HG03575 (cell line): ENCODE measurements around the gene SIRPD.
"Not testable (repeated sequence)": the region's sequence is repeated elsewhere in the genome, so short reads cannot be mapped to it uniquely, and the experiment has no call there.

Source experiments
- ATAC-seq: cut with Tn5 transposase; IDR thresholded peaks from one replicate; pipeline ENCODE4 v1.9.1; 2021; ENCODE audit not compliant: unreplicated experiment, insufficient number of reproducible peaks, low FRiP score; ENCODE audit errors: extremely low read depth

The SIRPD gene

DNA sequence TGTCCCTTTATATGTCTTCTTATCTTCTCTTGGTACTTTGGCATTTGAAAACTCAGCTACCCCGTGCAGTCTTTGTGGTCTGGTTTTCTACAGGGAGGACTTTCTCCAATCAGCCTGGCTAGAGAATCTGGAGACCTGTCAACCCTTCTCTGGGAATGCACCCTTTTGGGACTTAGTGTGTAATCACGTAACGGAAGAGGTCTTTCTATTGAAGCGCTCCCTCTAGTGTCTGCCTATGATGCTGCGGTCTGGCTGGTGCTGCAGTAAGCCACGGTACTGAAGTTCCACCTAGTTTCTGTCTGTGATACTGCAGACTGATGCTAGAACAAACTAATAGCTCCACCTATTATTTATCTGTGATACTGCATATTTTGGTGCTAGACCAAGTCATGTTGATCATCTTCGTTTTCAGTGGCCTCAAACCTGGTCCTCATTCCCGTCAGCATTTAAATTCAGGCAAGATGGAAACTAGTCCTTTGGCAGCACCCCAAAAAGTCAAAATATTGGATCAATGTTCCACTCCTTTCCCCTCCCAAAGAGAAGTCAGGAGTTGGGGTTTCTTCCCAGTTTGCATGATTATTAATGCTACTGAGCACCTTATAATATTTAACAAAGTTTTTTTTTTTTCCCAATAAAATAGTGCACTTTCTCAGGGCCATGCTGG lies 53.8 kb downstream of the SIRPD start:
- ATAC-seq: peak; percentile 61

DNA sequence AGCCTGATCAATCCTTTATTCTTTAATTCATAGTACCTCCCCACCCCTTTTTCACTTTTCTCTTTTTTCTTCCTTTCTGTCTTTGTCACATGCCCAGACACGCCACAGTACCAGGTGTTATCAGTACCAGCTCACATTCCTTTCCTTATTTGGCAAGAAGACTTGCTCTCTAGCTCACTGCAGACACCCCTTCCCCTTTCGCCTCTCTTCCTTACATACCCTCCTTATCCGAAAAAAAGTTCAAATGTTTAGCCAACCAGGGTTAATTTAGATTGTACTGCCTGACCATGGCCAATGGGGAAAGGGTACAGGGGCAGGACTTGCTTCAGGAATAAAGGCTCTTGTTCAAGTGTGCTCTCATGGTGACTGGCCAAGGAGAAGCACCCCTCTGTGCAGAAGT lies 57.0 kb downstream of the SIRPD start:
- ATAC-seq: no peak

DNA sequence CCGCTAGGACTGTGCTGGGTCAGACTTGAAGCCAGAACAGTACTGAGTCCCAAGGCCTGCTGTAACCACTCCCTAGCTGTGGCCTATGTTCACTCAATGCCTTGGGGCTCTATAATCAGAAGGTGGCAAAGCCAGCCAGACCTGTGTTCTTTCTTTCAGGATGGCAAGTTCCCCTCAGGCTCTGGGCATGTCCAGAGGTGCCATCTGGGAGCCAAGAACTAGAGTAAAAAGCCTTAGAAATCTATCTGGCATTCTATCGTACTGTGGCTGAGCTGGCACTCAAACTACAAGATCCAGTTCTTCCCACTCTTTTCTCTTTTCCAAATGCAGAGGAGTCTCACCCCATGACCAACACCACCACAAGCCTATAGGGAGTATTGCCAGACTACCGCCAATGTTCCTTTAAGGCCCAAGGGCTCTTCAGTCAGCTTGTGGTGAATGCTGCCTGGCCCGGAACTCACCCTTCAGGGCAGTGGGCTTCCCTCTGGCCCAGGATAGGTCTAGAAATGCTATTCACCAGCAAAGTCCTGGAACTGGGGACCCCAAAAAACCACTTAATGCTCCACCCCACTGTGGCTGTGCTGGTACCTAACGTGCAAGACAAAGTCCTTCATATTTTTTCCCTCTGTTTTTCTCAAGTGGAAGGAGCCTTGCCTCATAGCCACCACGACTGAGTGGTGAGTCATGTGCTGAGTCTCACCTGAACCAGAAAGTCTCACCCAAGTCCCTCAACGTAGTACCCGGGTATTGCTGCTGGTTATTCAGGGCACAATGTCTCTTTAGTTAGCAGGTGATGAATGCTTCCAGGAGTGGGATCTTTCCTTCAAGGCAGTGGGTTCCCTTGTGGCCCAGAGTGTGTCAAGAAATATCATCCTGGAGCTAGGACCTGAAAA lies 57.7 kb downstream of the SIRPD start:
- no peak for ATAC-seq

DNA sequence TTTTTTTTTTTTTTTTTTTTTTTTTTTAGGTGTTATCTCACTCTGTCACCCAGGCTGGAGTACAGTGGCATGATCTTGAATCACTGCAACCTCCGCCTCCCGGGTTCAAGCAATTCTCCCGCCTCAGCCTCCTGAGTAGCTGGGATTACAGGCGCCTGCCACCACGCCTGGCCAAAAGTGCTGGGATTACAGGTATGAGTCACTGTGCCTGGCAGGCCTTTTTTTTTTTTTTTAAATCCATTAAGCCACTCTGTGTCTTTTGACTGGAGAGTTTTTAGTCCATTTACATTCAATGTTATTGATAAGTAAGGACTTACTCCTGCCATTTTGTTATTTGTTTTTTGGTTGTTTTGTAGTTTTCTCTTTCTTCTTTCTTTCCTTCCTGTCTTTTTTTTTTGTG lies 60.1 kb downstream of the SIRPD start:
- ATAC-seq: not testable (repeated sequence)

DNA sequence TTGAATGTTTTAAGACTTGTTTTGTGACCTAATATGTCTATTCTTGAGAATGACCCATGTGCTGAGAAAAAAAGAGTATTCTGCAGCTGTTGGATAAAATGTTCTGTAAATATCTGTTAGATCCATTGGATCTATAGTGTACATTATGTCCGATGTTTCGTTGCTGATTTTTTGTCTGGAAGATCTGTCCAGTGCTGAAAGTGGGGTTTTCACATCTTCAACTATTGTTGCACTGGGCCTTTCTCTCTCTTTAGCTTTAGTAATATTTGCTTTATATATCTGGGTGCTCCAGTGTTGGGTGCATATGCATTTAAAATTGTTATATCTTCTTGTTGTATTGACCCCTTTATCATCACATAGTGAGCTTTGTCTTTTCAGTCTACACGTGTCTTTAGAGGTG lies 60.6 kb downstream of the SIRPD start:
- no peak for ATAC-seq

DNA sequence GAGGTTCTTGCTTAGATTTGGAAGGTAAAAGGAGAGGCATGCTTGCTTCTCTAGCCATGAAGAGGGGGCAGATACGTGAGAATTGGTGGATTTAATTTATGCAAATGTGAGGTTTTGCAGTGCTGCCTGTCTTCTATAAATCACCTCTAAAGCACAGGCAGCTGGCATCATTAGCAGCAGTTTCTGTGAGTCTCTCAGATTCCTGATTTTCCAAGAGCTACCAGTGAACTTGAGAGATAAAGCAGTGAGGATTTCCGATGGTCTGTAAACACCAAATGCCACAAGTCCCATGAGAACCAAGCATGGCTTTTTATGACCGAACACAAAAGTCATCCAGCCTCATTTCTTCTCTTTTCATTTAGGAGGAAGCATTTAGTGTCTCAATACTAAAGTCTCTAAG lies 63.1 kb downstream of the SIRPD start:
- ATAC-seq: no peak

DNA sequence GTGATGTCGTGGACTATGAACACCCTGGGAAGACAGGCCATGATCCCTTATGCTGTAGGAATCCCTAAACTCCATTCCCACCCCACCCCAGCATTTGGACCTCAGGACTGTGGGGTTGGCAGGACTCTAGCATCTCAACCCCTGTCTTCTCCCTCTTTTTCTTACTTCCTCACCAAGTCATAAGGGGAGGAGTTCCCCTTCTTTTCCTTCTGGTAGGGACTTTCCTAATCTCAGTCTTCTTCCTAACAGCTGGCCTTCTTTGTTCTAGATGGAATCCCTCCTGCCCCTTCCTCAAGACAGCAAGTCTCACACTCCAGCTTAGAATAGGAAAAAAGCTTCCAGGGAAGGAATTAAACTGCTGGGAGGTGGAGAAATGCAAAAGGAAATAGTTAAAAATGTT lies 64.0 kb downstream of the SIRPD start:
- no peak for ATAC-seq

DNA sequence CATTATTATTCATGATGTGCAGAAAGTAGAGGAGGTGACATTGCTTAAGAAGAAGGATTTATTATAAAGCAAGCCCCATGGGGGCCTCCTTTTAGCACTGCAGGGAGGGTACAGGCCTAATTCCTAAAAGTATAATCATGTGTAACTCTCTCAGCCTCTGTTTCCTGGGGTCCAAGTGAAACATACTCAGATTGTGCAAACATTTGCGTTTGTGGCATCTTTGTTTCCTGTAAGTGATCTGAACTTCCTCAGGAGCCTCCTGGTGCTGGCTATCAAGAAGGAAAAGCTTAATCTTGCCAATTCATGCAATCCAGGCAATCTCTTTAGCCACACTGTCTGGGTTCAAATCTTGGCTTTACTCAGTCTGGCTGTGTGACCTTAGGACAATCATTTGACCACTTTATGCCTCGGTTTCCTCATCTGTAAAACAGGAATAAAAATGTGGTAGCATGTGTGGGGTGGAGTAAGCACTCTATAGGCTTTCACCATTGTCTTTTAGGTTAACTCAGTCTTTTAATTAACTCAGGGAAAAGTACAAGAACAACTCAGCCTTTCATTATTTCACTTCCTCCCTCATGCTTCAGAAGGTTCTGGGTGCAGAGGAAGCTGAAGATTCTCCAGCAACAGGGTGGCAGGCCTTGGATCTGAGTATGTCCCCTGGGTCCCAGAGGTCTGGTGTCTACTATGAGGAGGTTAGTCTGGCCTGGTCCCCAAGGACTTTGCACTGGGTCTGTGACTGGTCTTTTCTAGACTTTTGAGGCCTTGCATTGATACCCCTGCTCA lies 65.5 kb downstream of the SIRPD start:
- ATAC-seq: no peak

DNA sequence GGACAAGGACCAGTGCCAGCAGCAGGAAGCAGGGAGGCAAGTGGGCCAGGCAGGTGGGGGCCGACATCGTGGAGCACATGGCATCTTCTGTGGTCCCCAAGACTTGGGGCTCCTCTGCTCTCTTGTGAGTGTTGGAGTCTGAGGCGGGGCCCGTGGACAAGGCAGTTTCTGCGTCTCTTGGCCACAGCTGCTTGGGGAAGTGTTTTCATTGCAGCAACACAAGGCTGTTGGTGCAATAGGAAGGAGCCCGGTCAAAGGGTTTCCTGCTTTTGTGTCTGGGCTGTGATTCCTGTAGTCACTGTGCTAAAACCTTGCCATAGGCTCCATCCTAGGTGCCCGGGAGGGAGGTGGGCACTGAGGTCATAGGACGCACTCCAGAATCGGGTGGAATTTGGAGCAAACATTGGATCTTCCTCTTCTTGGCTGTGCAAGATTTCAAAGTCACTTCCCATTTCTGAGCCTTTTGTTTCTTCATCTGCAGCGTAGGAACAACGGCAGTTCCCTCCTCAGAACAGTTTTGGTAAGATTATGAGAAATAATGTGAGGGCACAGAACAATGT lies 66.1 kb downstream of the SIRPD start, which contains the start of gene SIRPB2:
Gene SIRPB2 (minus strand): TSS at position 140 of the 560 bp plus-strand sequence. CDS start 61 bp downstream, at position 79.
- no peak for ATAC-seq

DNA sequence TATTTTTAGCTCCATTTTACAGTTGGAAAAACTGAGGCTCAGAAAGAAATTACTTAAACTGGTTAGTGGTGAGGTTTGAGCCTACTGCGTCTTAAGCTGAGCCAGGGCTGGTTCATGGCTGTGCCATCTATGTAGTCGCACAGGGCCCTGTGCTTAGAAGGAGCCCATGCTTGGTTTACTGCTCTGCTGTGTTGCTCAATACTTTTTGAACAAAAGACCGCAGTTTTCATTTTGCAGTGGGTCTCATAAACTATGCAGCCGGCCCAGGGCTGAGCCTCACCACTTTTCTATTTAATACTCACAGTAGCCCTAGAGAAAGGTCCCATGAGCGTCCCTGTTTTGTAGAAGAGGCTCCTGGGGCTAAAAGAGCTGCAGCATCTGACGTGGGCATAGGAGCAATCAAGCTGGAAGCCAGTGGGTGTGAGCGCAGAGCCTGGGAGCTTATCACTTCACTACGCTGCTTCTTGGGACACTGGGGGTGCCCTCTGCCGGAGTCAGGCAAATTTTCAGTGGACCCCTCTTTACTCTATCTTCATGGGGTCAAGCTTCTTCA lies 66.8 kb downstream of the SIRPD start:
- ATAC-seq: no peak

DNA sequence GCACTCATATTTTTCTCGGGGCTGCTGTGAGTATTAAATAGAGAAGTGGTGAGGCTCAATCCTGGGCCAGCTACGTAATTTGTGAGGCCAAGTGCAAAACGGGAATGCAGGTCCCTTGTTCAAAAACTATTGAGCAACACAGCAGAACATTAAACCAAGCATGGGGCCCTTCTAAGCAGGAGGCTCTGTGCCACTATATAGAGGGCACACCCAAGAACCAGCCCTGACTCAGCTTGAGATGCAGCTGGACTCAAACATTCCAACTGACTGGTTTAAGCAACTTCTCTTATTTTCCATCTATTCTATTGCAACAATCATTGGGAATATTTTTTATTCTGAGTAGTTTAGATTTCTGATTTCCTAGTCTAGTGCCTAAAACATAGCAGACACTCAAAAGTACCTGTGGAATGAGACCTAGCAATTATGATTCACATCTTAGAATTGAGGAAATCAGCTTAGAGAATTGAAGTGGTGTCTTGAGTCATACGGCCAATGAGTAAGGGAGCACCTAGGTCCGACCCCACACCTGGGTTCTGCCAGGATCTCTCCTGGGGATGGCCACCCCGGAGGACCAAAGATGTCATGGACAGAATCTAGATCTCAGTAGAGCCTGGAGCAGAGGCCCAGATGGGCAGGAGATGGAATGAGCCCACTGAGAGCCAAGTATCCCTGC lies 67.6 kb downstream of the SIRPD start:
- ATAC-seq: no peak

DNA sequence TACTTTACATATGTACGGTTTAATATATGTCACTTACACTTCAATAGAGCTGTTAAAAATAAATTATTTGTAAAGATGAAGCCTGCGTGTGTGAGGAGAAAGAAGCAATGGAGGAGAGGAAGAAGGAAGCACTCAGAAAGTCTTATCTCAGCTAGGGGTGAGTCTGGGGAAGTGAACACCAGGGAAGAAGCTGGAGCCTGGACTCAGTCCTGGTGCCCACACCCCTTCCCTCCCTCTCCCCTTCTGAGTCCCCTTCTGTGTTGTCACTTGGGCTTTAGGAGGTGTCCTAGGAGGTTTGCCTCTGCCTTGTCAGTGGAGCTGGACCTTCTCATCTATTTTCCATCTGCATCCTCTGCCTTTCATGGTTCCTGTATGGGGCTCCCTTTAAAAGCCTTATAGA lies 68.2 kb downstream of the SIRPD start:
- no peak for ATAC-seq

DNA sequence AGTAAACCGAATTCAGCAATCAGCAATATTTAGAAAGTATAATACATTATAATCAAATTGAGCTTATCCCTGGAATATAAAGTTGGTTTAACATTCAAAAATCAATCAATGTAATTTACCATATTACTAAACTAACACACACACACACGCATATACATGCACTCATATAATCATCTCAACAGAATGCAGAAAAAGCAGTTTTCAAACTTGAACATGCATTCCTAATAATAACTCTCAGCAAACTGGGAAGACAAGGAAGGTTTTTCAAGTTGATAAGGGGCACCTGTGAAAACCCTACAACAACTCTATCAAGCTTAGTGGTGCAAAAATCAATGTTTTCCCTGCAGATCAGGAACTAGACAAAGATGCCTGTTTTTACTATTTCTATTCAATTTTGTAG lies 70.9 kb downstream of the SIRPD start:
- no peak for ATAC-seq

DNA sequence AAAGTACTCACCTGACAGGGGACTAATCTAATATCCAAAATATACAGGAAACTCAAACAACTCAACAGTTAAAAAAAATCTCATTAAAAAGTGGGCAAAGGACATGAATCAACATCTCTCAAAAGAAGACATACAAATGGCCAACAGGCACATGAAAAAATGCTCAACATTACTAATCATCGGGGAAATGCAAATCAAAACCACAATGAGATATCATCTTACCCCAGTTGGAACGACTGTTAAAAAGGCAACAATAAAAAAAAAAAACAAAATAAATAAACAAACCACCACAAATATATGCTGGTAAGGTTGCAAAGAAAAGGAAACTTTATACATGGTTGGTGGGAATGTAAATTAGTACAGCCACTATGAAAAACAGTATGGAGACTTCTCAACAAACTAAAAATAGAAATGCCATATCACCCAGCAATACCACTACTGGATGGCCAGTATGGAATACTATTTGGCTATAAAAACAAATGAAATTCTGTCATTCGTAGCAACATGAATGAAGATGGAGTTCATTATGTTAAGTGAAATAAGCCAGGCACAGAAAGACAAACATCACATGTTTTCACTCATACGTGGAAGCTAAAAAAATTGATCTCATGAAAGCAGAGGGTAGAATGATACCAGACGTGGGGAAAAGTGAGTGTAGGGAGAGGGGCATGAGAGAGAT lies 72.9 kb downstream of the SIRPD start:
- ATAC-seq: no peak
